ENCODE data around the gene ZCWPW1.
"Not testable (repeated sequence)": the region's sequence is repeated elsewhere in the genome, so short reads cannot be mapped to it uniquely, and the experiment has no call there.

DNA sequence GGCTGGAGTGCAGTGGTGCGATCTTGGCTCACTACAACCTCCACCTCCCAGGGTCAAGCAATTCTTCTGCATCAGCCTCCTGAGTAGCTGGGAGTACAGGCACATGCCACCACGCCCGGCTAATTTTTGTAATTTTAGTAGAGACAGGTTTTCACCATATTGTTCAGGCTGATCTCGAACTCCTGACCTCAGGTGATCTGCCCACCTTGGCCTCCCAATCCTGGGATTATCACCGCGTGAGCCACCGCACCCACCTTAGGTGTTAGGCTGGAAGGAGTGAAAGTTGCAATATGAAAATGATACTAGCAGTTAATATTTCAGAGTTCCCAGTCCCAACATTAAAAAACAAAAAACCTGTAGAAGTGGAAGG, 62.5 kb downstream of the ZCWPW1 start:
- TF ChIP-seq, protein P1, sequence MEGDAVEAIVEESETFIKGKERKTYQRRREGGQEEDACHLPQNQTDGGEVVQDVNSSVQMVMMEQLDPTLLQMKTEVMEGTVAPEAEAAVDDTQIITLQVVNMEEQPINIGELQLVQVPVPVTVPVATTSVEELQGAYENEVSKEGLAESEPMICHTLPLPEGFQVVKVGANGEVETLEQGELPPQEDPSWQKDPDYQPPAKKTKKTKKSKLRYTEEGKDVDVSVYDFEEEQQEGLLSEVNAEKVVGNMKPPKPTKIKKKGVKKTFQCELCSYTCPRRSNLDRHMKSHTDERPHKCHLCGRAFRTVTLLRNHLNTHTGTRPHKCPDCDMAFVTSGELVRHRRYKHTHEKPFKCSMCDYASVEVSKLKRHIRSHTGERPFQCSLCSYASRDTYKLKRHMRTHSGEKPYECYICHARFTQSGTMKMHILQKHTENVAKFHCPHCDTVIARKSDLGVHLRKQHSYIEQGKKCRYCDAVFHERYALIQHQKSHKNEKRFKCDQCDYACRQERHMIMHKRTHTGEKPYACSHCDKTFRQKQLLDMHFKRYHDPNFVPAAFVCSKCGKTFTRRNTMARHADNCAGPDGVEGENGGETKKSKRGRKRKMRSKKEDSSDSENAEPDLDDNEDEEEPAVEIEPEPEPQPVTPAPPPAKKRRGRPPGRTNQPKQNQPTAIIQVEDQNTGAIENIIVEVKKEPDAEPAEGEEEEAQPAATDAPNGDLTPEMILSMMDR (IDR thresholded peaks at IDR 0.05), result not testable (repeated sequence)
- not testable (repeated sequence) for TF ChIP-seq POLR2A, POLR2AphosphoS5 (IDR thresholded peaks at IDR 0.05)

Measured in prostate gland (tissue), 2 donors.